ENCODE data around the gene UXT. TPM values are rescaled to one million over a fixed set of nuclear protein-coding genes. Genes with fewer than 3 reads are reported as not detected.

The UXT gene
- total and polyA plus RNA-seq, 3 donors from 2014 or later: 63.8 to 79.9 (median 72.0) TPM

- no peak for DNase-seq
Observed at GRCh38 chrX:47644557-47645091, 14.4 kb downstream of the UXT start.

GRCh38 chrX:47643926-47644325 lies 15.1 kb downstream of the UXT start:
- no peaks in the 10 kb centered on the region for H3K9me3 ChIP-seq
- H3K4me3 ChIP-seq: no peak overlapping the region
- H3K4me1 ChIP-seq: no peaks in the 10 kb centered on the region
- no peaks in the 10 kb centered on the region for H3K36me3 ChIP-seq (ENCODE audit: low read depth, missing control alignments)
- peak overlapping the region in 1 of 2 donors; percentile 39 for H3K27ac ChIP-seq
- WGBS, 2 donors: 19 to 20% methylated on average over 1 to 2 of the region's 2 CpGs
- TF ChIP-seq POLR2A (IDR thresholded peaks at IDR 0.05) (no peak), CTCF (IDR thresholded peaks at IDR 0.05) (peak in 2 of 3 experiments; percentile 13 to 31)
- no peak for DNase-seq
- intact Hi-C loops (cut with DNase I; ENCODE audit: low total_unique reads): no loop called here
- H3K27me3 ChIP-seq: no peaks in the 10 kb centered on the region

More at GRCh38 chrX:47644557-47645091, 14.4 kb downstream of the UXT start:
- H3K4me3 ChIP-seq: no peak overlapping the region
- no peaks in the 10 kb centered on the region for H3K4me1 ChIP-seq
- 32 to 50% methylated on average over 12 of the region's 12 CpGs for WGBS, 2 donors
- no peak for TF ChIP-seq POLR2A (IDR thresholded peaks at IDR 0.05)
- peak; percentile 24 to 53 (median 35) for TF ChIP-seq CTCF (IDR thresholded peaks at IDR 0.05)
- no peaks in the 10 kb centered on the region for H3K27me3 ChIP-seq
- H3K9me3 ChIP-seq: no peaks in the 10 kb centered on the region
- H3K27ac ChIP-seq: peak overlapping the region in 1 of 2 donors; percentile 39
- intact Hi-C loops (cut with DNase I; ENCODE audit: low total_unique reads): no loop called here
- H3K36me3 ChIP-seq (ENCODE audit: low read depth, missing control alignments): no peaks in the 10 kb centered on the region

GRCh38 chrX:47638816-47639215 lies 20.2 kb downstream of the UXT start:
- DNase-seq: no peak
- H3K27me3 ChIP-seq: no peaks in the 10 kb centered on the region
- no peaks in the 10 kb centered on the region for H3K36me3 ChIP-seq (ENCODE audit: low read depth, missing control alignments)
- no peaks in the 10 kb centered on the region for H3K4me1 ChIP-seq
- WGBS, 2 donors: 35 to 74% methylated on average over 2 to 4 of the region's 14 CpGs
- H3K9me3 ChIP-seq: no peaks in the 10 kb centered on the region
- H3K27ac ChIP-seq: no peak overlapping the region
- H3K4me3 ChIP-seq: no peak overlapping the region
- intact Hi-C loops (cut with DNase I; ENCODE audit: low total_unique reads): no loop called here
- no peak for TF ChIP-seq POLR2A (IDR thresholded peaks at IDR 0.05)
- TF ChIP-seq CTCF (IDR thresholded peaks at IDR 0.05): no peak

- no peak for TF ChIP-seq CTCF (IDR thresholded peaks at IDR 0.05)
- no peak for TF ChIP-seq POLR2A (IDR thresholded peaks at IDR 0.05)
- Histone ChIP-seq H3K4me3 (peak overlapping the region in 1 of 2 donors; percentile 10), H3K9me3 (no peaks in the 10 kb centered on the region), H3K27ac (no peak overlapping the region), H3K36me3 (ENCODE audit: low read depth, missing control alignments) (no peaks in the 10 kb centered on the region), H3K4me1 (no peaks in the 10 kb centered on the region), H3K27me3 (no peaks in the 10 kb centered on the region)
- DNase-seq: peak; percentile 76
- WGBS, 2 donors: 33% methylated on average over 6 of the region's 31 CpGs; no CpG with 5 or more reads in 1 of the 2 donors
- intact Hi-C loops (cut with DNase I; ENCODE audit: low total_unique reads): no loop called here
Observed at GRCh38 chrX:47637546-47638195, 21.3 kb downstream of the UXT start.

Measured in testis (tissue), 3 donors.